ENCODE measurements around the gene CKMT1A.

CKMT1A gene

GRCh38 chr15:43748376-43748775, 54.7 kb downstream of the CKMT1A start:
- no peak for DNase-seq (ENCODE audit: low spot score)

Data from SW480 (cell line).